HG03095 (cell line): ENCODE data around the gene HPS4.
A peak's percentile ranks its signal among the peaks of the same experiment; 100 is the strongest.
"Not testable (repeated sequence)": the region's sequence is repeated elsewhere in the genome, so short reads cannot be mapped to it uniquely, and the experiment has no call there.

Experiments
- ATAC-seq: cut with Tn5 transposase; IDR thresholded peaks from one replicate; pipeline ENCODE4 v1.9.1; 2021; ENCODE audit warnings: moderate library complexity; ENCODE audit not compliant: unreplicated experiment

Gene HPS4

GRCh38 chr22:26483439-26484359, at the start of gene HPS4, which contains the start of gene SRRD:
HPS4 (minus strand) TSS chr22:26483783; CDS start chr22:26481762, 2,021 bp downstream.
SRRD (plus strand) TSS chr22:26483877; CDS start chr22:26483891, 14 bp downstream.
- ATAC-seq = peak; percentile 51

DNA sequence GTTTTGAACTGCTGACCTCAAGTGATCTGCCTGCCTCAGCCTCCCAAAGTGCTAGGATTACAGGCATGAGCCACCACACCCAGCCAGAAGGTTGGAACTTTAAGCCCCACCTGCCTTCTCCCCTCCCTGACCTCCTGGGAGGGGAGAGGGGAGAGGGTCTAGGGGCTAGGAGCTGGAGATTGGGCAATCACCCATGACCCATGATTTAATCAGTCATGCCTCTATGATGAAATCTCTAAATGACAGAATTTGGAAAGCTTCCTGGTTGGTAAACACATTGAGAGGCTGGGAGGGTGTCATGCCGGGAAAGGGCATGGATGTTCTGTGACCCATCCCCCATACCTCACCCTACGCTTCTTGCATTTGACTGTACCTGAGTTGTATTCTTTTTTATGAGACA, 45.8 kb upstream of the HPS4 start:
- ATAC-seq = no peak

DNA sequence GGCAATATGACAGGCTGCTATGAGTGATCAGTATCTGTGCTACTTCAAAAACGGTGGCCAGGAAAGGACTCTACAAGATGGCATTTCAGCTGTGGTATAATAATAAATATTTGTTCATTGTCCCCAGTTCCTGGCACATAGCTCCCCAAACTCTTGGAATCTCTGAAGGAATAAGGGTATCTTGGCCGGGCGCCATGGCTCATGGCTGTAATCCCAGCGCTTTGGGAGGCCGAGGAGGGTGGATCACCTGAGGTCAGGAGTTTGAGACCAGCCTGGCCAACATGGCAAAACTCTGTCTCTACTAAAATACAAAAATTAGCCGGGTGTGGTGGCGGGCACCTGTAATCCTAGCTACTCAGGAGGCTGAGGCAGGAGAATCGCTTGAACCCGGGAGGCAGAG, 44.9 kb upstream of the HPS4 start:
- not testable (repeated sequence) for ATAC-seq

DNA sequence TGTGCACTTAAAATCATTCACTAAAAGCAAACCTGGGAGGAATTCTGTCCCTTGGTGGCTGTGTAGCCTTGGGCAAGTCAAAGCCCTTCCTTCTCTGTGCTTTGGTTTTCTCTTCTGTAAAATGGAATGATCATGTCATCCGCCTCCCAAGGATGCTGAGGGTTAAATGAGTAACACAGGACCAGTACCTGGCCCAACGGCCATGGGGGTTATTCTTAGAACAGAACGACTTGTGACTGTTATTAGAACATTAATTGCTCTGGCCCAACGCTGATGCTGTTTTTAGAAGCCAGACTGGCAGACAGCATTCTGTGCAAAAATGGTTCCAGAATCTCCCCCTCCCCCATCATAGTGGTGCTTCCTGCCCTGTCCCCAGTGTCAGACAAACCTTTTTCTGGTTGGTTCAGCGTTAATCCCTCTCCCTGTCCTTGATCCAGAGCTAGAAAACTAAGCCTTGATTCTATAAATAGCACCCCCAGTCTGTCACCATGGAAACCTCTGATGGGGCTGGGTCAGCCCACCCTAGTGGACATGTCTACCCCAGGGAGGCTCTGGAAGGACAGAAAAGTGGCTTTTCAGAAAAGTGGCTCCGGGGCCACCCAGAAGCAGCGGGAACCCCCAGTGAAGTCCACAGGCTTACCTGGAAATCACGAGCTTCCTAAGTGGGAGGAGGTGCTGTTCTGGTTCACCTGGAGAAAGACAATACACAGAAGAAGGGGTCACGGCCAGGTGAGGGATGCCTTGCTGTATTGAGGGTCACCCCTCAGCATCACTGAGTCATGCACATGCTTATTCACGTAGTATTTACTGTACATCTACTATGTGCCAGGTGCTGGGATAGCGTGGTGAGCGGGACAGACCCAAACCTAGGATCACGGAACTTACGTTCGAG, 44.2 kb upstream of the HPS4 start:
- ATAC-seq = no peak

- ATAC-seq = no peak
Measured at GRCh38 chr22:26527167-26527566, 43.6 kb upstream of the HPS4 start.

- ATAC-seq = no peak
Measured at GRCh38 chr22:26525946-26526564, 42.5 kb upstream of the HPS4 start.

DNA sequence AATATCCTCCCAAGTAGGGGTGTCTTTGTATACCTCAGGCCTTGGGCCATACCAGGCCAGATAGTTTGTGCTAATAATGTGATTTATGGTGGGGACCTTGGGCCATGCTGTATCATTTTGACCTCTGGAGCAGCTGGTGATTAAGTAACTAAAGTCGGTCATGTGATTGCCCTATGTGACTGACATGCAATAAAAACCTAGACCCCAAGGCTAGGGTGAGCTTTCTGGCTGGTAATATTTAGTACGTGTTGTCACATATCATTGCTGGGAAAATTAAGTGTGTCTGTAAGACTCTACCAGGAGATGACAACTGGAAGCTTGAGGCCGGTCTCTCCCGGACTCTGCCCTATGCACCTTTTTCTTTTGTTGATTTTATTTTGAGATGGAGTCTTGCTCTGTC, 41.3 kb upstream of the HPS4 start:
- no peak for ATAC-seq

GRCh38 chr22:26522592-26522991, 39.0 kb upstream of the HPS4 start:
- ATAC-seq = no peak

DNA sequence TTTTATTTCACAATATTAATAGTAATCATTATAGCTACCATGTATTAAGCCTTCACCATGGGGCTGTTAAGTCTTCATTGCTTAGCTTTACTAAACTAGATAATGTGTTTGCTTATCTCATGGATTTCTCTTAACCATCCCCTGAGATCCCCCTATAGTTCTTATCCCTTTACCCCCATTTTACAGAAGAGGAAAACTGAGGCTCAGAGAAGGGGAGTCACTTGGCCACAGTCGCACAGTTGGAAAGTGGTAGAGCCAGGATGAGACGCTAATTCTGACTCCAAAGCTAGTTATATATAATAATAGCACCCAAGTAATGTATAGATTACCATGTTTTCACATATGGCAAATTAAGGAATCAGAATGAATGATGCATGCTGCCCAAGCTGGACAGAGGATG, 38.4 kb upstream of the HPS4 start:
- ATAC-seq = no peak

DNA sequence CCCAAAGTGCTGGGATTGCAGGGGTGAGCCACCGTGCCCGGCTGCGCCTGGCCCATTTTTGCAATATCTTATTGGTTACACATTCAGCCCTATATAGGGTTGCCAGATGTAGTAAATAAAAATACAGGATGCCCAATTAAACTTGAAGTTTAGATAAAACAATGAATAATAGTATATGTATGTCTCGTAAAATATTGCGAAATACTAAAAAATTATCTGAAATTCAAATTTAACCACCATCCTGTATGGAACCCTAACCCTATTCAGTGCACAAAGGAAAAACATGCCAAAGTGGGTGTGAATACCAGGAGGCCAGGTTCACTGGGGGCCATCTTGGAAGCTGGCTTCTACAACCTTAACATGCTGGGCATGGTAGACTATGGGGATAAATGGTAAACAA, 33.8 kb upstream of the HPS4 start:
- no peak for ATAC-seq

GRCh38 chr22:26516503-26516902, 32.9 kb upstream of the HPS4 start:
- ATAC-seq = no peak

- ATAC-seq = no peak
Measured at GRCh38 chr22:26515931-26516330, 32.3 kb upstream of the HPS4 start.

- no peak for ATAC-seq
Measured at GRCh38 chr22:26514419-26515161, 31.0 kb upstream of the HPS4 start.

GRCh38 chr22:26513838-26514237, 30.3 kb upstream of the HPS4 start:
- no peak for ATAC-seq

DNA sequence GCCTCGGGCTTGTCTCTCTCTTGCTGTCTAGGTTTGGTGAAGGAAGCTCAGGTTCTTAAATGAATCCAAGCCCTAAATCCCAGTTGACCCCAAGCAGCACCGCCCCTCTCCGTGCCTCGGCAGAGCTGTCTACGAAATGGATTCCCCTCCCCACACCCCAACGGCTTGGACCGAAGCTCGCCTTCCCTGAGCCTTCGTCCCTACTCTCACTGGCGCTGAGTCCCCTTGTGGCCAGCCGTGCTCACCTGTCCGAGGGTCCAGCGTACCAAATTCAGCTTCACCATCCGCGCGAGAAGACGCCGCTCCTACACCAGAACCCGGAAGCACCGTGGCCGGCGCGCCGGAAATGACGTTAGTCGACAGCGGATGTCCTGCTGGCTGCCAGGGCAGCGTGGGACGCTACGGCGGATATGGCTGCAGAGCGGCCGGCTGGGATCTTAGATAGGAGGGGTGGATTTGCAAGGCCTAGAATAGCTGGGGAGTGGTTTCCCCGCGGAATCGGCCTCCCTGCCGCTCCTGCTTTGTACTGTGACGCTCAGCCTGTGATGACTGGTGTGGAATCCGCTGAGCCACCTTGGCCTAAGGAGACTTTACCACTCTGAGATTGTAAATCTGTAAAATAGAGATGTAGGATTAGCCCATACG, 28.7 kb upstream of the HPS4 start, which contains the start of gene TFIP11:
Gene TFIP11 (minus strand): TSS at position 325 of the 645 bp plus-strand sequence. CDS start 2,201 bp downstream, outside the sequence.
- peak; percentile 84 for ATAC-seq

DNA sequence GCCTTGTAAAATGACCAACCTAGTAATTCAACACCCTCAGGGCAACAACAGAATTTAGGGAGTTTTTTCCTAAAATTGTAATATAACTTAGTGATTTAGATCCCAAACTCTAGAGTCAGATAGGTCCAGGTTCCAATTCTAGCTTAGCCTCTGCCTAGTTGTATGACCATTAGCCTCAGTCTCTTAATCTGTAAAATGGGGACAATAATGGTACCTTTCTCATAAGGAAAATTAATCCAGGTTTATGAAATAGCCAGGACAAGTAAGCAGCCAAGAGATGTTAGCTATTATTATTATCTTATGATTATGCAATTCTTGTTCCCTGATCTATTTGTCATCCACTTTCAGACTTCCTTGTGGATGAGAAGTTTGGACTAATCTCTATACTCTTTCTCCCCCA, 24.6 kb upstream of the HPS4 start:
- no peak for ATAC-seq

GRCh38 chr22:26503758-26504157, 20.2 kb upstream of the HPS4 start:
- no peak for ATAC-seq

- no peak for ATAC-seq
Measured at GRCh38 chr22:26502688-26503561, 19.3 kb upstream of the HPS4 start.

DNA sequence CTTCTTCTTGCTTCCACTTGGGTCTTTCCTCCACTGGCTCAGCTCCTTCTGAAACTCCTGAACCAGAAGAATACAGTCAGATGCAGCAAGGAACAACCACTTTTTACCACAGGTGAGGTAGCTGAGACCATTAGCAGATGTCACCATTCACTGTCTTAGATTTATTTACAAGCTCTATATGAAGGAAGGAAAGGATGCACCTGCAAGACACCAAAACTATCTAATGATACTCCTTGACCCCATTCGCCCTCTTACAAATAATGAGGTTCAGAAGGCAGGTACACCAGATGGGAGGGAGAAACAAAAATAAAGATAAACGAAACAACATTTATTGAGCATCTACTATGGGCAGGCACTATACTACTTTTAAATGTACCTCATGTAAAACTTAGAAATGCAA, 18.4 kb upstream of the HPS4 start:
- no peak for ATAC-seq
